Dendritic cell treated with granulocyte-macrophage colony-stimulating factor and Interleukin-4, amounts not matched to agents 40 ng/mL and 50 ng/mL, for 4 days (primary cell): ENCODE measurements around the gene OR6X1.

Experiments
- H3K27ac Mint-ChIP-seq: one replicate; pipeline ENCODE4 v1.8.0; 2022; ENCODE audit warnings: mild to moderate bottlenecking, mixed read lengths
- H3K27me3 Mint-ChIP-seq: one replicate; pipeline ENCODE4 v1.8.0; 2022; ENCODE audit warnings: mild to moderate bottlenecking, mixed read lengths
- H3K36me3 Mint-ChIP-seq: one replicate; pipeline ENCODE4 v1.8.0; 2022; ENCODE audit warnings: low read depth, mixed read lengths
- H3K4me1 Mint-ChIP-seq: one replicate; pipeline ENCODE4 v1.8.0; 2022; ENCODE audit warnings: low read depth, mixed read lengths
- H3K4me3 Mint-ChIP-seq: one replicate; pipeline ENCODE4 v1.8.0; 2022; ENCODE audit warnings: mild to moderate bottlenecking, moderate library complexity, mixed read lengths
- H3K9me3 Mint-ChIP-seq: one replicate; pipeline ENCODE4 v1.8.0; 2022; ENCODE audit warnings: mixed read lengths
- intact Hi-C: fragments of 100-400 bp; cut with micrococcal nuclease; formaldehyde crosslinking; loops from one replicate; pipeline ENCODE4 v1.15.0; 2022

The OR6X1 gene

GRCh38 chr11:123754101-123754568 is at the start of gene OR6X1:
TSS of gene OR6X1 (minus strand) at chr11:123754518. CDS start at chr11:123754518, 0 bp downstream.
- H3K27me3 Mint-ChIP-seq, result peaks cover 1% of the 10 kb centered on the region
- intact Hi-C loops, result no loop called here
- H3K36me3 Mint-ChIP-seq, result no peaks in the 10 kb centered on the region
- no peaks in the 10 kb centered on the region for H3K4me1 Mint-ChIP-seq
- no peak within 1 kb of the TSS for H3K4me3 Mint-ChIP-seq
- no peak within 1 kb of the TSS for H3K27ac Mint-ChIP-seq
- H3K9me3 Mint-ChIP-seq, result no peaks in the 10 kb centered on the region

- Mint-ChIP-seq H3K27me3 (no peaks in the 10 kb centered on the region), H3K4me3 (no peak overlapping the region)
- intact Hi-C loops, result no loop called here
Observed at GRCh38 chr11:123801765-123802164, 47.4 kb upstream of the OR6X1 start.

GRCh38 chr11:123800036-123800435 is 45.7 kb upstream of the OR6X1 start:
- H3K27me3 Mint-ChIP-seq, result no peaks in the 10 kb centered on the region
- no peaks in the 10 kb centered on the region for H3K4me1 Mint-ChIP-seq
- intact Hi-C loops, result no loop called here
- H3K27ac Mint-ChIP-seq, result no peak overlapping the region
- no peaks in the 10 kb centered on the region for H3K9me3 Mint-ChIP-seq
- no peak overlapping the region for H3K4me3 Mint-ChIP-seq
- H3K36me3 Mint-ChIP-seq, result no peaks in the 10 kb centered on the region

More at GRCh38 chr11:123801765-123802164, 47.4 kb upstream of the OR6X1 start:
- Mint-ChIP-seq H3K9me3 (no peaks in the 10 kb centered on the region), H3K4me1 (no peaks in the 10 kb centered on the region), H3K27ac (no peak overlapping the region), H3K36me3 (no peaks in the 10 kb centered on the region)

- H3K4me1 Mint-ChIP-seq, result no peaks in the 10 kb centered on the region
- no peak overlapping the region for H3K27ac Mint-ChIP-seq
- intact Hi-C loops, result no loop called here
- no peak overlapping the region for H3K4me3 Mint-ChIP-seq
- no peaks in the 10 kb centered on the region for H3K27me3 Mint-ChIP-seq
- H3K9me3 Mint-ChIP-seq, result no peaks in the 10 kb centered on the region
- no peaks in the 10 kb centered on the region for H3K36me3 Mint-ChIP-seq
Observed at GRCh38 chr11:123799438-123799837, 45.1 kb upstream of the OR6X1 start.

- H3K4me3 Mint-ChIP-seq, result no peak overlapping the region
- H3K9me3 Mint-ChIP-seq, result no peaks in the 10 kb centered on the region
- no peaks in the 10 kb centered on the region for H3K4me1 Mint-ChIP-seq
- no peak overlapping the region for H3K27ac Mint-ChIP-seq
- intact Hi-C loops, result no loop called here
- no peaks in the 10 kb centered on the region for H3K27me3 Mint-ChIP-seq
- no peaks in the 10 kb centered on the region for H3K36me3 Mint-ChIP-seq
Observed at GRCh38 chr11:123798513-123799252, 44.4 kb upstream of the OR6X1 start.

- no peaks in the 10 kb centered on the region for H3K36me3 Mint-ChIP-seq
- intact Hi-C loops, result no loop called here
- no peaks in the 10 kb centered on the region for H3K27me3 Mint-ChIP-seq
- no peak overlapping the region for H3K27ac Mint-ChIP-seq
- H3K9me3 Mint-ChIP-seq, result no peaks in the 10 kb centered on the region
- no peaks in the 10 kb centered on the region for H3K4me1 Mint-ChIP-seq
- H3K4me3 Mint-ChIP-seq, result no peak overlapping the region
Observed at GRCh38 chr11:123798079-123798478, 43.8 kb upstream of the OR6X1 start.

GRCh38 chr11:123797541-123797940 is 43.2 kb upstream of the OR6X1 start:
- no peaks in the 10 kb centered on the region for H3K4me1 Mint-ChIP-seq
- no peaks in the 10 kb centered on the region for H3K9me3 Mint-ChIP-seq
- H3K4me3 Mint-ChIP-seq, result no peak overlapping the region
- no peaks in the 10 kb centered on the region for H3K27me3 Mint-ChIP-seq
- no peak overlapping the region for H3K27ac Mint-ChIP-seq
- no peaks in the 10 kb centered on the region for H3K36me3 Mint-ChIP-seq
- intact Hi-C loops, result no loop called here

GRCh38 chr11:123797114-123797513 is 42.8 kb upstream of the OR6X1 start:
- Mint-ChIP-seq H3K4me1 (no peaks in the 10 kb centered on the region), H3K4me3 (no peak overlapping the region), H3K9me3 (no peaks in the 10 kb centered on the region), H3K27me3 (no peaks in the 10 kb centered on the region), H3K36me3 (no peaks in the 10 kb centered on the region), H3K27ac (no peak overlapping the region)
- intact Hi-C loops, result no loop called here

GRCh38 chr11:123796226-123796625 is 41.9 kb upstream of the OR6X1 start:
- intact Hi-C loops, result no loop called here
- no peaks in the 10 kb centered on the region for H3K9me3 Mint-ChIP-seq
- H3K27me3 Mint-ChIP-seq, result no peaks in the 10 kb centered on the region
- no peak overlapping the region for H3K27ac Mint-ChIP-seq
- H3K4me1 Mint-ChIP-seq, result no peaks in the 10 kb centered on the region
- no peak overlapping the region for H3K4me3 Mint-ChIP-seq
- no peaks in the 10 kb centered on the region for H3K36me3 Mint-ChIP-seq

- Mint-ChIP-seq H3K9me3 (no peaks in the 10 kb centered on the region), H3K36me3 (no peaks in the 10 kb centered on the region), H3K4me1 (no peaks in the 10 kb centered on the region), H3K27ac (no peak overlapping the region), H3K27me3 (no peaks in the 10 kb centered on the region), H3K4me3 (no peak overlapping the region)
- intact Hi-C loops, result no loop called here
Observed at GRCh38 chr11:123783536-123783935, 29.2 kb upstream of the OR6X1 start.

GRCh38 chr11:123778511-123778910 is 24.2 kb upstream of the OR6X1 start:
- no peaks in the 10 kb centered on the region for H3K9me3 Mint-ChIP-seq
- intact Hi-C loops, result no loop called here
- no peak overlapping the region for H3K4me3 Mint-ChIP-seq
- H3K27ac Mint-ChIP-seq, result no peak overlapping the region
- H3K4me1 Mint-ChIP-seq, result no peaks in the 10 kb centered on the region
- H3K27me3 Mint-ChIP-seq, result no peaks in the 10 kb centered on the region
- H3K36me3 Mint-ChIP-seq, result no peaks in the 10 kb centered on the region

- no peak overlapping the region for H3K4me3 Mint-ChIP-seq
- H3K9me3 Mint-ChIP-seq, result peaks cover 9% of the 10 kb centered on the region
- H3K27ac Mint-ChIP-seq, result no peak overlapping the region
- no peaks in the 10 kb centered on the region for H3K27me3 Mint-ChIP-seq
- H3K4me1 Mint-ChIP-seq, result no peaks in the 10 kb centered on the region
- H3K36me3 Mint-ChIP-seq, result no peaks in the 10 kb centered on the region
- intact Hi-C loops, result no loop called here
Observed at GRCh38 chr11:123775715-123776549, 21.6 kb upstream of the OR6X1 start.

GRCh38 chr11:123775289-123775688 is 21.0 kb upstream of the OR6X1 start:
- H3K27me3 Mint-ChIP-seq, result no peaks in the 10 kb centered on the region
- no peak overlapping the region for H3K4me3 Mint-ChIP-seq
- H3K4me1 Mint-ChIP-seq, result no peaks in the 10 kb centered on the region
- intact Hi-C loops, result no loop called here
- peaks cover 12% of the 10 kb centered on the region for H3K9me3 Mint-ChIP-seq
- H3K27ac Mint-ChIP-seq, result no peak overlapping the region
- no peaks in the 10 kb centered on the region for H3K36me3 Mint-ChIP-seq

GRCh38 chr11:123773959-123774358 is 19.6 kb upstream of the OR6X1 start:
- intact Hi-C loops, result no loop called here
- no peak overlapping the region for H3K27ac Mint-ChIP-seq
- no peaks in the 10 kb centered on the region for H3K36me3 Mint-ChIP-seq
- H3K9me3 Mint-ChIP-seq, result peaks cover 12% of the 10 kb centered on the region
- H3K27me3 Mint-ChIP-seq, result no peaks in the 10 kb centered on the region
- H3K4me1 Mint-ChIP-seq, result no peaks in the 10 kb centered on the region
- no peak overlapping the region for H3K4me3 Mint-ChIP-seq
